HG03108 (cell line): ENCODE measurements around the gene FAM124B.
"Not testable (repeated sequence)": the region's sequence is repeated elsewhere in the genome, so short reads cannot be mapped to it uniquely, and the experiment has no call there.

ENCODE experiments used
- ATAC-seq: cut with Tn5 transposase; IDR thresholded peaks from one replicate; pipeline ENCODE4 v1.9.1; 2021; ENCODE audit warnings: moderate library complexity; ENCODE audit not compliant: unreplicated experiment

The FAM124B gene

DNA sequence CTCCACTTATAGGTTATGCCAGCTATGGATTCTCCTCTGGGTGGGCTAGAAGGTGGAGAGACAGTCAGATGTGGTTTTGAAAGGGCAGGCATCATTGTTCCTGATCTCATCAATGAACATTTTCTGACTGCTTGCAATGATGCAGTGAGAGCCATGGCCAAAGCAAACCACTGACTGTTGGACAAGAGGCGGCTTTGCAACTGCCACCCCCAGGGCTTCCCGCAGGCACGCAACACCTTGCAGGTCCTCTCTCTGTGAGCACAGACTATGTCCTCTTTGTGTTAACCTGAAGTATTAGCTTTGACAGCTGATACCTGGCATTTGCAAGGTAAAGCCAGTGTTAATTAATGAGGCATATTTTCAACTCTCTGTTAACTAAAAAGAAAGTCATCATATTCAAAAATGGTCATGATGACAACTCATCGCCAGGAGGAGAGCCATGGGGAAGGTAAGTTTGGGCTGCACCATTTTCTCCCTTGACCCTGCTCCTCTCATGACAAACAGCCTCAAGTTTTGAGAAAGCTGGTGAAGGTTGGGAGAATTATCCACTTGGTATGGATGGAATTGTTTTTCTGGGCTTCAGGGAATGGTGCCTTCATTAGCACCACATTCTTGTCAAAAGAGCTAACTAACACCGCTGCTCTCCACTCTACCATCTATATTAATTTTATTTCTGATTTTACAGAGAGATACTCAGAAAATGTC lies 14.9 kb upstream of the FAM124B start:
- ATAC-seq, result no peak

DNA sequence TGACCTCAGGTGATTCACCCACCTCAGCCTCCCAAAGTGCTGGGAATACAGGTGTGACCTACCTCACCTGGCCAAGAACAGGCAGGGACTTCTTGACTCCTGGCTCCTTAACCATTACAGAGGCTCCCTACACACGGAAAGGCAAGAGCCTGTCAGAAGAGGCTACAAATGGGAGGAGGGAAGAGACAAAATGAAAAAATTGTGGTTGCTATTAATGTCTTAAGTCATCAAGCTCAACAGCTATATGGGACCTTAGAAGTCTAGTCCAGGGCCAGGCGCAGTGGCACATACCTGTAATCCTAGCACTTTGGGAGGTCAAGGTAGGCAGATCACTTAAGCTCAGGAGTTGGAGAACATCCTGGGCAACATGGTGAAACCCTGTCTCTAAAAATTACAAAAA lies 11.5 kb upstream of the FAM124B start:
- ATAC-seq, result no peak

DNA sequence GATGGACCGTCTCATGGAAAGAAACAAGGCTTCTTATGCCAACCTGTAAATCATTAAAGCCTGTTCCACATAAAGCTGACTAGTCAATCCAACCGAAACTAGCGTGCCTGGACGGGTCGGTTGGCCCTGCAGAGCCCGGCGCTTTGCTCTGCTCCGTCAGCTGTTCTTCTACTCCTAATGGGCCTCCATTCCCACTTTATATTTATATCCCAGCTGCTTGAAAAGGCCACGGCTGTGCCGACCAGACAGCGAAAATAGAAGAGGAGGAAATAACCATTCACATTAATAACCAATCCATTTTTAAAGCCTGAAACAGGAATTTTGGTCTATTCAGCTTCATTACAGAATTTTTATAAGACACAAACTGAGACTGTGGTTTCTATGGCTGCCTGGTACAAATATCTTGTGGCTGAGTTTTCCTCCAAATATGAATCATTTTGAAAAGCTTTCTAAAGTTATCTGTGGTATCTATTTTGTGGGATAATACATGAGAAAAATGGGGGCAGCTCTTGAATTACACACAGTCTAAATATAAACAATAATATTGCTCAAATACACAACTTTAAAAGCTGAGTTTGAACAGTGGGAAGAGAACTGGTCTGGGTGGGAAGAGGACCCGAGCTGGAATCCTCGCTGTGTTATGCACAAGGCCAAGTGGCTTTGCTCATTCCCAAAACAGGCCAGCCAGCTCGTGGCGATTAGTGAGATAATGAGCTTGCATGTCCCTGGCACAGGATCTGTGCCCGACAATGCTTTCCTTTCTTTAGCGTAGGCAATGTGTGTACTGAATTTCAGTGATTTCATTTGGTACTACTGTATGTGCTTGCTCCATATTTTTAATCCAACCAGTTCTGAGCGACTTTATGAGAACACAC lies 10.5 kb upstream of the FAM124B start:
- no peak for ATAC-seq

DNA sequence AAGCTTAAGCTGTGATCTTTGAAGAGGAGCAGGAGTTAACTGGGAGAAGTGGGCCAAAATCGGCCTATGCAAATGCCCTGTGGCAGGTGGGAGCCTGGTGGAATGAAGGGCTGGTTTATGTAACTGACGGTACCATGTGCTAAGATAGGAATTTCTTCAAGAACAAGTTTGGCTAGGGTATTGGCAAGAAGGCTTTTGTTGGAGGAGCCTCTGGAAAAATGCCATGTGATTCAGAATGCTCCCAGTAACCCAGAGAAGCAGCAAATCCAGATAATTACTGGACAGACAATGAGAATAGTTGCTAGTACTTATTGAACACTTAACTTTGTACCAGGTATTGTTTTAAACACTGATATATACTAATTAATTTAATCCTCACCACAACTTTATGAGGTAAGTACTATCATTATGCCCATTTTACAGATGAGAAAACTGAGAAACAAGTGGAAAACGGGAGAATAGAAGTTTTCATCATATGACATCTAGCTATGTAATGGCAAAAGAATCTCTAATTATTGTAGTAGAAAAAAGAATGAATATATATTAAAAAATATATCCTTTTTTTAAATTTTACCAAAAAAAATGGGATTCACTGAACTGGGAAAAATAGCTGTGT lies 9.1 kb upstream of the FAM124B start:
- ATAC-seq, result no peak

DNA sequence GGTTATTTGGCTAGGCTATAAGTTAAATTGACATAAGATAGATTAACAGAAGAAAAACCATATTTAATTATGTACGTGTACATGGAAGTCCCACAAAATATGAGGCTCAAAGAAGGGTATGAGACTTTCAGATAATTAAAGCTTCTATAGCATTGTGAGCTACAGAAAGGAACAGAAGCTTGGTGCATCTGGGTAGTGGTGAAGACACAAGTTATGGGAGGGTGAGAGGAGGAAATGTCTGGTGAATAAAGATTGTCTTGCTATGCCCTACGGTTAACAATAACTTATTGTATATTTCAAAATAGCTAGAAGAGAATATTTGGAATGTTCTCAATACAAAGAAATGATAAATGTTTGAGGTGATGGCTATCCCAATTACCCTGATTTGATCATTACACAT lies 6.8 kb upstream of the FAM124B start:
- ATAC-seq, result no peak

DNA sequence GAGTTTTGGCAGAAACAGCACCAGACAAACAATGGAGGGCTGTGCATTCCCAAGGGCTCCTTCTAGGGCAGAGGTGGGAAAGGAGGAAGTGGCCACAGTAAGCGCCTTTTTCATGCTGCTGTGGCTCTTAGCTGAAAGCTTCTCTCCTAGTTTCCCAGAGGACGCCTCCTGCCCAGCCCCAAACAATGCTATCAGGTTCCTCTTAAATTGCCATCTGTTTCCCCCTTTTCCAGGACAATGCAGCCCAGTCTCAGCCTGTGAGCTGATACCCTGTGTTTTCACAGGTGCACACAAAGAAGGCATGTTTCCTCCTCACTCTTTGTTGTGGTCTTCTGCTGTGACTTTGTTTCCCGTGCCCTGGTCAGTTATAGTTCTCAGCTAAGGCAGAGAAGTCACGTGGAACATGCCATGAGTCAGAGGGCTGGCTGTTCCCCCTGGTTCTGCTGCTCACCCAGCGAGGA lies 5.4 kb upstream of the FAM124B start:
- ATAC-seq, result no peak

DNA sequence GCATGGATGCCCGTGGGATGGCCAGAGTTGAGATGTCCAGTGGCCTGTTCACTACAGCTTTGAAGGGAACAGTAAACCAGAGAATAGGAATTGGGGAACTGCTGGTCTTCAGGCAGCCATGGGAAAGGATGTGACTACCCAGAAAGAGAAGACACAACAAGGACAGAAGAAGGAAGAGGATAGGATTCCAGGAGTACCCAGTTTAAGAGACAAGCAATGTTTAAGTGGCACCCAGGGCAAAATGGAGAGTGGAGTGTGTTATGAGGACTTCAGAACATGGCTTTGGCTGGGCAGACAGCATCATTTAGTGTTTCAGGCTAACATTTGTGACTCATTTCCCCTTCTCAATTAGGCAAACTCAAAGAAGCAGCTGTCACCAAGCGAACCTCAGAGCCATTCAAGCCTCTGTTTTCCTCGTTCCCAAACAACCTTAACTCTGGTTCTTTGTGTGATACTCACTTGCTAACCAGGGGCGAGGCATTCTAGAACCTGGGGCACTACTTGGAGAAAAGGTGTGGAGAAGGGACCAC lies 4.0 kb upstream of the FAM124B start:
- no peak for ATAC-seq

DNA sequence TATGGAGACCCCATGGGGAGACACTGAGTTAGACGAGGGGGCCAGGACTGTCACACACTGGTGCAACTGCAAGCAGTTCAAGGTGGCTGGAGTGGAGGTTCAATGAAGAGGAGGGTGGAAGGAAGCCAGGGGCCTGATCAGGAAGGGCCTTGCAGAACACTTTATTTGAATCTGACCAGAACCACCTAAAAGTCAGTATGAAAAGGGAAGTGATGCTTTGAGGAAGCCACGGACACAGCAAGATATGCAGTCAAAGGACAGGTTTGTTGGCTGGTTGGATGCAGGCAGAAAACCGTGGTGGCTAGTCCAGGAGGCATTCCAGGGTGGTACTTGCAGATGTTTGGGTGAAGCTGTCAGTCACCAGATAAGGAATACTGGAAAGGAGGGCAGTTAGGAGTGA lies 3.5 kb upstream of the FAM124B start:
- ATAC-seq, result no peak

DNA sequence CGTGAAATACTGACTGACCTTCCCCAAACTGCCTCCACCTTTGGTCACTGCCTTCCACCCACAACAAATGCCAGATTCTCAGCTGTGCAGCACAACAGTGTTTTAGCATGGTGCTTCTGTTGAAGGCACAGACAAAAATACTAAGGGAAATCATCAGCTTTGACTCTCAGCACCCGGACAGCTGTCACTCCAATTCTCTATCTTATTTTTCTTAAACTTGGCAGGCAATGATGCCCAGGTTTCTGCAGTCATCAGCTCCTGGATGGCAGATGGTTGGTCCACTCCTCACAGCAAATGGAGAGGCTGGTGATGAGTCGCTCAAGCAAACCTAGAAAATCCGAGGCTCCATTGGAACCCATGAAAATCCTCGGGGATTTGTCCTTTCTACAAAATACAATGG lies 2.9 kb upstream of the FAM124B start:
- no peak for ATAC-seq

DNA sequence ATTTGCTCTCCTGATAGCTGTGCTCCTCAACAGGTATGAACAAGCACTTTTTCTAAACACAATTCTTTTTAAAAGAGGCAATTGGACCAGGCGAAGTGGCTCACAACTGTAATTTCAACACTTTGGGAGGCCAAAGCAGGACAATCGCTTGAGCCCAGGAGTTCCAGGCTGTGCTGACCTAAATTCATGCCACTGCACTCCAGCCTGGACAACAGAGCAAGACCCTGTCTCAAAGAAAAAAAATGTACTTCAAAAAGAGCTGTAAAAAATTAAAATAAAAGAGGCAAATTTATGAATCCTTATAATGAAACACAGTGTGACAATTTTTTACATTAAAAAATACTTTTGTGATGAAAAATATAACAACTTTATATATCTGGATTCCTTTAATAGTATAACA lies 1.8 kb upstream of the FAM124B start:
- ATAC-seq, result no peak

DNA sequence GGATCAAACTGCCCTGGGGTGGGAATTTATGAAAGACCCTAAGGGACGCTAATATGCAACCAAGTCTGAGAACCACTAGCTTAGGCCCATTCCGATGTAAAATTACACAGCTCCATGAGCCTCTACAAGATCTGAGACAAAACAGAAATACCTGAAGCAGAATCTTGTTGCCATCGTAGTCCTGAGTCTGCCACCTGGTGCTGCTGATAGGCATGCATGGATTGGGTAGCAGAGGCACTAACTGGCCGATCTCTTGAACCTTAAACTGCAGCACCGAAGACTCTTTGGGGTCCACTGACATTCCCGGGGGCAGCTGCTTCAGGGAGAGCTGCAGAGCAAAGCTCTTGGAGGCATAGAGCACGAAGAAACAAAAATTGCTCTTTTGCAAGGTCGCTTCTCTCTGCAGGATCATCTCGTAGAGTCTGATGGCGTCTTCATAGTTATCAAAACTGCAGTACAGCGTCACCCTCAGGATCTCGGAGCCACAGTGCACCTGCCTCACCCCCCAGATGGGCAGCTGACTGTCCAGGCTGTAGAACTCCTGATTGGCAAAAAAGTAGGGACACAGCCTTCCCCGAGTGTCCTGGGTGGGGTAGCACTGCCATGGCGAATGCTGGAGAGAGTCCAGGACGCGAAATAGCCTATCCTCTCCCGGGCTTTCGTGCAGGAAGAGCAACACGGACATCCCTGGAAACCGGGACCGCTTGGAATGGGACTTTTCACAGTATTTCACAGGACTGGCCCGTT lies 848 bp downstream of the FAM124B start:
- ATAC-seq, result no peak

DNA sequence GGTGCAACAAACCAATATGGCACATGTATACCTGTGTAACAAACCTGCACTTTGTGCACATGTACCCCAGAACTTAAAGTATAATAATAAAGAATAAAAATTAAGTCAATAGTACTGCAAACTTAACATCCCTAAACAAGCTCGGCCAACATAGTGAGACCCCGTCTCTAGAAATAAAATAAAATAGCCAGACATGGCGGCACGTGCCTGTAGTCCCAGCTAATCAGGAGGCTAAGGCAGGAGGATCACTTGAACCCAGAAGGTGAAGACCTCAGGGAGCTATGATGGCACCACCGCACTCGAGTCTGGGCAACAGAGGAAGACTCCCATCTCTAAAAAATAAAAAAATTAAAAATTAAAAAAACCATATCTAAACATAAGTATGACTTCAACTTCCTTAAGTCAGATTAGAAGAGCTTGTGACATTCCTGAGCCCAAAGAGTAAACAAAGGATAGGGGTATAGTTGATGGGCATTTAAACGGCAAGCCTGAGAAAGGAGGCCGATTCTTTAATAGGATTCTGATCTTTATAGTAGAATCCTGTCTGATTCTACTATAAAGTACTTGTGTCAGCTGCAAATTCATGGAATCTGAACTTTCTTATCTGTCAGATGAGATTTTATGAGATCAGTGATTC lies 1.6 kb downstream of the FAM124B start:
- no peak for ATAC-seq

DNA sequence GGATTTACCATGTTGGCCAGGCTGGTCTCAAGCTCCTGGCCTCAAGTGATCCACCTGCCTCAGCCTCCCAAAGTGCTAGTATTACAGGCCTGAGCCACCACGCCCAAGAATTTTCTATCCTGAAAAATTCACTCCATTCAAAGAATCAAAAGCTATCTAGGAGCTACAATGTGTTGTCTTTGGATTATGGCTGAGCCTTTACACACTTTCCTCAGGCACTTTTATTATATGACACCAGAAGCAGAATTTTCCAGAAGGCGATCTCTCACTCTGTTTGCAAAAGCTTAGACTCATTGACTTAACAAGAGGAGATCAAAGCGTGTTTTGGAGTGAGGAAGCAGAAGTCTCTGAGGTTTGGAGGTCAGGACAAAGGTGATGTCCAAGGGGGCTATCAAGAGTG lies 3.6 kb downstream of the FAM124B start:
- ATAC-seq, result no peak

DNA sequence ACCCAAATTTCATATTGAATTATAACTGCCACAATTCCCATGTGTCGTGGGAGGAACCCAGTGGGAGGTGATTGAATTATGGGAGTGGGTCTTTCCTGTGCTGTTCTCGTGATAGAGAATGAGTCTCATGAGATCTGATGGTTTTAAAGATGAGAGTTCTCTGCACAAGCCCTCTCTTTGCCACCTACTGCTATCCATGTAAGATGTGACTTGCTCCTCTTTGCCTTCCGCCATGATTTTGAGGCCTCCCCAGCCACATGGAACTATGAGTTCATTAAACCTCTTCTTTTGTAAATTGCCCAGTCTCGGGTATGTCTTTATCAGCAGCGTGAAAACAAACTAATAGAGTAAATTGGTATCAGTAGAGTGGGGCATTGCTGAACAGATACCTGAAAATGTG lies 4.8 kb downstream of the FAM124B start:
- not testable (repeated sequence) for ATAC-seq

DNA sequence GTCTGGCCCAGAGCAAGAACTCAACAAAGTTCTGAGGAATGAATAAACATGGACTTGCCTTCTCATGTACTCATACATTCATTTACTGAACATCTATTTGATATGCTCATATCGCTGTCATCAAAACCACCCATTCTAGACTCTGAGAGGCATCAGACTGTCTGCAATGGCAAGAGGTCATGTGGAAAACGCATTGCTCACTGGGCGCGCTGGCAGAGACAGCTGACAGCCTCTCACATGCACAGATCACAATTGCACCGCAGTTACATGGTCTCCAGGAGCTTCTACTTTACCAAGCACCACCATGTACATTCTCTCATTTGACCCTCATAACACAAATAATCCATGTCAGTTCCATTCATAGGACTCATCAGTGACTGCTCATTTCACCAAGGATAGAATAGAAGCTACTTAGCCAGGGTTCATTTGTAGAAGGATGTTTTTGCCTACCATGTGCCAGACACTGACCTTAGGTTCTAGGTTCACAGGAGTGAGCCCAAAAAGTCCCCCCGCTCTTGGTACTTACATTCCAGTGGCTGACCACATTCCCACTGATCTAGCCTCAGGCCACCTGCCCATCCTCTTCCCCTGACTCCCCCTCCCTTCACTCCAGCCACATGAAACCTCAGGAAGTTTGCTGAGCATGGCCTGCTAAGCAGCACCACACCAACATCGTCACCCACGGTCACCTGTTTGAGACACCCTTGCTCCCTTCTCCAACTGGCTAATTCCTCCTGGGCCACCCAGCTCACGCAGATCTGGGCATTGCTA lies 6.1 kb downstream of the FAM124B start:
- no peak for ATAC-seq

DNA sequence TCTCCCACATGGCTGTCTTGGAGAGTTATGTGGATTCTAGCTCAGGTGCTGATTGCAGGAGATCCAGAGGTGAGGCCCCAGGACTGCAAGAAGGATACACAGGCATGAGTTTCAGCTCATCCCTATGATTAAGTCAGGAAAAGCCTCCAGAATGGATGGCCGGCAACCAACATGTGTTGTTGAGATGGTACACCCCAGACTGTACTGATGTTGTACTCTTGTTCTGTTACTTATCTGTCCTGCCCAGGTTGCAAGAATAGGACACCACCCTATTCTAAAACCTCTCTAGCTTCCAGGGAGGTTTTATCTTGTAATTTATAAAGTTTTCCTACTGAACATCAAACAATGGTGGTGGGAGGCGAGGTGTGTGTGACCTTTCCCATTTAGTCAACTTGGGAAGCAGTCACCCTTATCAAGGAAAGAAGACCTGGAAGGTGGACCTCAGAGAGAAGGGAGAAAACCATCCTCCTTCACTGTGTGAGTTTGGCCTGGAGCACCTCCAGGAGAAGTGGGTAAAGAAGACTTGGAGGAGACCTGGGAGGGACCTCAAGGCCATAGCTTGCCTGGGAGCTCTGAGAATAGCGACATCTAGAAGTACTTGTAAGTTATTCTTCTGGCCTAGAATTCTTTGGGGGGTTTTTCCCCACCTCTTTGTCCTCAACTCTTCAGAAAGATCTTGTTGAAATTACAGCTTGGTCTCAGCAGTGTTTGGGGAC lies 8.6 kb downstream of the FAM124B start:
- no peak for ATAC-seq

DNA sequence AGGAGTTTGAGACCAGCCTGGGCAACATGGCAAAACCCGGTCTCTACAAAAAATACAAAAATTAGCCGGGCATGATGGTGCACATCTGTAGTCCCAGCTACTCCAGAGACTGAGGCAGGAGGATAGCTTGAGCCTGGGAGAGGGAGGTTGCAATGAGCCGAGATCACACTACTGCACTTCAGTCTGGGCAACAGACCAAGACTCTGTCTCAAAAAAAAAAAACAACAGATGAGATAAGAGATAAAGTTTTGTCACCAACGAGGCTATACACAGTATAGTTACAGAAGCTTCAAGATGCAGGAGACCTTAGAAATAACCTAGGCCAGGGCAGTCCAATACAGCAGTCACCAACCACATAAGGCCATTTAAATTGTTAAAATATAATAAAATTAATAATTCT lies 9.4 kb downstream of the FAM124B start:
- no peak for ATAC-seq

DNA sequence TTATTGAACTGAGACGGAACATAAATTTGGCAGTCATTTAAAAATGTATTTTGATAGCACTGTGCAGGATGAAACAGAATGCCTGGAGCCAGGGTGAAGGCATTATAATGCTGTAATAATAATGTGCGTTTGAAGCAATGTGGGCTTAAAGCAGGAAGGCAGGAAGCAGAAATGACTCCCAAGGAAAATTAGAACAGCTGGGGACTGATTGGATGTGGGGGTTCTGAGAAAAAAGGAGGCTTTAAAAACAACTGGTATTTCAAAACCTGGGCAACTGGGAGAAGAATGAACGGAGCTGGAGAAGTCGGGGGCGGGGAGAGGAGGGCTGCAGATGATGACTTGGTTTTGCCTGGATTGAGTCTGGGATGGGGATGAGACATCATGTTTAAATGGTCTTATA lies 12.6 kb downstream of the FAM124B start:
- ATAC-seq, result no peak

DNA sequence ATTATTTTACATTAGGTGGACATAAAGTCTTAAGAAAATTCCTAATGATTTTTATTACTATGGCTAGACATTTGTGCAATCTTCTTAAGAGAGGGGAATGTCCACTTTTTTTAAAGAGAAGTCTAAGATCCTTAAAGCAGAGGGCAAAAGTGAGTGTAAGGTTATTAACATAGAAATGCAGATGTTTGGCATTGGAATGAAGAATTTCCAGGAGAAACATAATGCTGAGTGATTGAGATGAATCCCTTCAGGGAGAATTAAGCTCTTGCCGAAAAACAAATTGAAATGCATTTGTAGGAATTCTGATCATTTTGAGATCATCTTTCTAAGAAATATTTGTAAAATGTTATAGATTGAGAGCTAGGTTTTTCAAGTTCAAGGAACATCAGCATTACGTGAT lies 15.0 kb downstream of the FAM124B start:
- ATAC-seq, result no peak
